Mucosa of rectum (tissue), 2 donors: ENCODE results near the gene REEP3.
A peak's percentile ranks its signal among the peaks of the same experiment; 100 is the strongest.

ENCODE experiments used
- H3K27ac ChIP-seq, 2 donors: one replicate each; pipeline ENCODE4 v1.7.0; 2013; ENCODE audit warnings: inconsistent platforms in 2 of 2, low read depth in 2 of 2, low read length in 2 of 2
- H3K27me3 ChIP-seq, 2 donors: one replicate each; pipeline ENCODE4 v1.7.0; 2013; ENCODE audit warnings: low read length in 2 of 2; ENCODE audit not compliant: control insufficient read depth in 2 of 2, insufficient read depth in 2 of 2
- H3K36me3 ChIP-seq, 2 donors: one replicate each; pipeline ENCODE4 v1.7.0; 2013; ENCODE audit warnings: low read length in 2 of 2; ENCODE audit not compliant: control insufficient read depth in 2 of 2, insufficient read depth in 2 of 2
- H3K4me1 ChIP-seq, 2 donors: one replicate each; pipeline ENCODE4 v1.7.0; 2013; ENCODE audit warnings: low read length in 2 of 2, mild to moderate bottlenecking in 1 of 2; ENCODE audit not compliant: control insufficient read depth in 2 of 2, insufficient read depth in 2 of 2
- H3K4me3 ChIP-seq, 2 donors: one replicate each; pipeline ENCODE4 v1.7.0; 2013; ENCODE audit warnings: low read length in 2 of 2
- H3K9ac ChIP-seq, 2 donors: one replicate each; pipeline ENCODE4 v1.7.0; 2013; ENCODE audit warnings: low read length in 2 of 2, low read depth in 1 of 2, mild to moderate bottlenecking in 1 of 2
- H3K9me3 ChIP-seq, 2 donors: one replicate each; pipeline ENCODE4 v1.7.0; 2013; ENCODE audit warnings: low read length in 2 of 2; ENCODE audit not compliant: control insufficient read depth in 2 of 2
- donor health status: healthy.
- donor health status: Normal muscosa, but diverticular disease.

REEP3 gene, protein sequence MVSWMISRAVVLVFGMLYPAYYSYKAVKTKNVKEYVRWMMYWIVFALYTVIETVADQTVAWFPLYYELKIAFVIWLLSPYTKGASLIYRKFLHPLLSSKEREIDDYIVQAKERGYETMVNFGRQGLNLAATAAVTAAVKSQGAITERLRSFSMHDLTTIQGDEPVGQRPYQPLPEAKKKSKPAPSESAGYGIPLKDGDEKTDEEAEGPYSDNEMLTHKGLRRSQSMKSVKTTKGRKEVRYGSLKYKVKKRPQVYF

GRCh38 chr10:63520500-63521415 lies at the start of gene REEP3:
REEP3 (plus strand) TSS chr10:63521401; CDS start chr10:63521546, 145 bp downstream.
- no peaks in the 10 kb centered on the region for H3K9me3 ChIP-seq
- peak within 1 kb of the TSS; percentile 89 to 90 for H3K4me3 ChIP-seq
- H3K27ac ChIP-seq = peak within 1 kb of the TSS; percentile 97 to 99
- H3K27me3 ChIP-seq = no peaks in the 10 kb centered on the region
- no peaks in the 10 kb centered on the region for H3K36me3 ChIP-seq
- peaks cover 3 to 24% of the 10 kb centered on the region in 2 donors for H3K4me1 ChIP-seq
- H3K9ac ChIP-seq = peak within 1 kb of the TSS; percentile 92 to 96

DNA sequence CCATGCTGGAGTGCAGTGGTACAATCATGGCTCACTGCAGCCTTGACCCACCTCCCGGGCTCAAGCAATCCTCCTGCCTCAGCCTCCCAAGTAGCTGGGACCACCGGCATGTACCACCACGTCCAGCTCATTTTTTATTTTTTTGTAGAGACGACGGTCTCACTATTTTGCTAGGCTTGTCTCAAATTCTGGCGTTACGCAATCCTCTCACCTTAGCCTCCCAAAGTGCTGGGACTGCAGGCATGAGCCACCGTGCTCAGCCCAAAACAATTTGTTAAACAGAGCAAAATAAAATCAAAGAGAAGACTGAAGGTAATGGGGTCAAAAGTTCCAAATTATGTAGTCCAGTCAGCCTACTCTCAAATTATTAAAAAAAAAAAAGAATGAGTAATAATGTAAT lies 46.7 kb upstream of the REEP3 start:
- H3K36me3 ChIP-seq = no peaks in the 10 kb centered on the region
- H3K9ac ChIP-seq = no peak overlapping the region
- H3K27me3 ChIP-seq = no peaks in the 10 kb centered on the region
- H3K9me3 ChIP-seq = no peaks in the 10 kb centered on the region
- no peaks in the 10 kb centered on the region for H3K4me1 ChIP-seq
- no peak overlapping the region for H3K4me3 ChIP-seq
- H3K27ac ChIP-seq = no peak overlapping the region

DNA sequence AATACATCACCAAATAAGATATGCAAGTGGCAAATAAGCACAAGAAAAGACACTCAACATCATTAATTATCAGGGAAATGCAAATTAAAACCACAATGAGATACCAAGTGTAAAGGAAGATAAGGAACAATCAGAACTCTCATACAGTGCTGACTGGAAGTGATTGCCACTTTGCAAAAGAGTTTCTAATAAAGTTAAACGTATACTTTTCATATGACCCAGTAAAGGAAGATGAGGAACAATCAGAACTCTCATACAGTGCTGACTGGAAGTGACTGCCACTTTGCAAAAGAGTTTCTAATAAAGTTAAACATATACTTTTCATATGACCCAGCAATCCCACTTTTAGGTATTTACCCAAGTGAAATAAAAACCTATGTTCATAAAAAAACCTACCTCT lies 43.3 kb upstream of the REEP3 start:
- Histone ChIP-seq H3K4me1 (peaks cover 0 to 6% of the 10 kb centered on the region in 2 donors), H3K9ac (no peak overlapping the region), H3K4me3 (no peak overlapping the region), H3K27me3 (no peaks in the 10 kb centered on the region), H3K36me3 (no peaks in the 10 kb centered on the region), H3K9me3 (no peaks in the 10 kb centered on the region), H3K27ac (no peak overlapping the region)

GRCh38 chr10:63478564-63478963 lies 42.6 kb upstream of the REEP3 start:
- no peaks in the 10 kb centered on the region for H3K36me3 ChIP-seq
- H3K27ac ChIP-seq = no peak overlapping the region
- H3K27me3 ChIP-seq = no peaks in the 10 kb centered on the region
- peaks cover 0 to 6% of the 10 kb centered on the region in 2 donors for H3K4me1 ChIP-seq
- H3K9ac ChIP-seq = no peak overlapping the region
- H3K4me3 ChIP-seq = no peak overlapping the region
- H3K9me3 ChIP-seq = no peaks in the 10 kb centered on the region

- H3K9me3 ChIP-seq = no peaks in the 10 kb centered on the region
- no peaks in the 10 kb centered on the region for H3K27me3 ChIP-seq
- H3K4me3 ChIP-seq = no peak overlapping the region
- H3K4me1 ChIP-seq = peaks cover 0 to 6% of the 10 kb centered on the region in 2 donors
- no peak overlapping the region for H3K27ac ChIP-seq
- no peaks in the 10 kb centered on the region for H3K36me3 ChIP-seq
- H3K9ac ChIP-seq = no peak overlapping the region
Measured at GRCh38 chr10:63480237-63480636, 41.0 kb upstream of the REEP3 start.

- Histone ChIP-seq H3K9me3 (no peaks in the 10 kb centered on the region), H3K27me3 (no peaks in the 10 kb centered on the region), H3K4me1 (peaks cover 0 to 6% of the 10 kb centered on the region in 2 donors)
Measured at GRCh38 chr10:63481815-63482421, 39.3 kb upstream of the REEP3 start.

DNA sequence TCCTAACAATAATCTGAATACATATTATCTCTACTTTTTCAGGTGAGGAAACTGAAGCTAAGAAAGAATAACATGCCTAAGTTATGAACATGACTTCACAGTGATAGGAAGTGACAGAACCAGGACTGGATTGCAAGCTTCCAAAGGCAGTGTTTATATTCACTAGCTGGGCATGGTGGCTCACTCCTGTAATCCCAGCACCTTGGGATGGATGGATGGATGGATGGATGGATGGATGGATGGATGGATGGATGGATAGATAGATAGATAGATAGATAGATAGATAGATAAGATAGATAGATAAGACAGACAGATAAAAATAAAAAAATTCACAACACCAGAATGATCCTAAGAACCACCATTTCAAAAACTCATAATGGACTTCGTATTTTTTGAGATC lies 37.2 kb upstream of the REEP3 start:
- Histone ChIP-seq H3K27ac (no peak overlapping the region), H3K27me3 (no peaks in the 10 kb centered on the region), H3K36me3 (no peaks in the 10 kb centered on the region), H3K9ac (no peak overlapping the region), H3K4me1 (peaks cover 0 to 6% of the 10 kb centered on the region in 2 donors), H3K9me3 (no peaks in the 10 kb centered on the region), H3K4me3 (no peak overlapping the region)

More at GRCh38 chr10:63481815-63482421, 39.3 kb upstream of the REEP3 start:
- no peak overlapping the region for H3K9ac ChIP-seq
- no peak overlapping the region for H3K27ac ChIP-seq
- H3K36me3 ChIP-seq = no peaks in the 10 kb centered on the region
- no peak overlapping the region for H3K4me3 ChIP-seq

DNA sequence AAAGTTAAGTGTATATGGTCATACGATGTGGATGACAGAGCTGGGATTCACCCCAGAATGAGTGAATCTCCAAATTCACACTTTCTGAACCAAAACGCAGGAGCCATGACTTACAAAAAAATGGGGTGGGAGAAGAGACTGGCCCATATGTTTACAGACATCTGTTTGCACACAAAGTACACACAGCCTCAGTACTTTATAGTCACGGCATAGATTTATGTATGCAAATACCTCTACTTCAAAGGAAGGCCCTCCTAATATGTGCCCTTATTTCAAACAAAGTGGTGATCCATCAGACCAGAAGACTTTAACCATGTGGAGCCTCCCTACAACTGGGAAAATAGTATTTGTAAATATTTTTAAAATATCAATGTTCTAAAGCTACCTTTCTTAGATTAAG lies 33.2 kb upstream of the REEP3 start:
- Histone ChIP-seq H3K27ac (no peak overlapping the region), H3K36me3 (no peaks in the 10 kb centered on the region)

GRCh38 chr10:63489838-63490237 lies 31.4 kb upstream of the REEP3 start:
- Histone ChIP-seq H3K4me1 (peaks cover 0 to 6% of the 10 kb centered on the region in 2 donors), H3K9ac (no peak overlapping the region), H3K27ac (no peak overlapping the region), H3K4me3 (no peak overlapping the region), H3K27me3 (no peaks in the 10 kb centered on the region), H3K9me3 (no peaks in the 10 kb centered on the region), H3K36me3 (no peaks in the 10 kb centered on the region)

More for the DNA sequence above, 33.2 kb upstream of the REEP3 start:
- Histone ChIP-seq H3K4me1 (peaks cover 0 to 6% of the 10 kb centered on the region in 2 donors), H3K4me3 (no peak overlapping the region), H3K27me3 (no peaks in the 10 kb centered on the region), H3K9me3 (no peaks in the 10 kb centered on the region), H3K9ac (no peak overlapping the region)
